Esophagus muscularis mucosa (tissue), 4 donors: ENCODE data around the gene SYNE1. TPM values are rescaled to one million over a fixed set of nuclear protein-coding genes. Genes with fewer than 3 reads are reported as not detected.
"Not testable (repeated sequence)": the region's sequence is repeated elsewhere in the genome, so short reads cannot be mapped to it uniquely, and the experiment has no call there.

Source experiments
- DNase-seq: peaks from one replicate; pipeline ENCODE4 v3.0.0-alpha.2; 2017; ENCODE audit errors: extremely low spot score
- H3K27ac ChIP-seq, 4 donors: fragments of 200-600 bp; sonication (generic); replicated peaks in 1 of 4; 1 replicate in 3 of 4; 2 replicates in 1 of 4; pipeline ENCODE4 v1.5.1; 2016 to 2019; ENCODE audit warnings: mild to moderate bottlenecking in 1 of 4
- H3K27me3 ChIP-seq, 4 donors: fragments of 200-600 bp; sonication (generic); one replicate each; pipeline versions ENCODE4 v1.5.1 to v1.6.0; 2016 to 2019
- H3K36me3 ChIP-seq, 4 donors: fragments of 200-600 bp; sonication (generic); one replicate each; pipeline ENCODE4 v1.5.1; 2016 to 2019
- H3K4me1 ChIP-seq, 4 donors: fragments of 200-600 bp; sonication (generic); one replicate each; pipeline ENCODE4 v1.5.1; 2016 to 2019
- H3K4me3 ChIP-seq, 4 donors: fragments of 200-600 bp; sonication (generic); 1 replicate in 2 of 4; 2 replicates in 2 of 4; pipeline ENCODE4 v1.5.1; 2016 to 2019; ENCODE audit warnings: mild to moderate bottlenecking in 4 of 4, moderate library complexity in 1 of 4
- H3K9me3 ChIP-seq, 4 donors: fragments of 200-600 bp; sonication (generic); 1 replicate in 3 of 4; 2 replicates in 1 of 4; pipeline ENCODE4 v1.5.1; 2016 to 2019
- EP300 ChIP-seq: sonication (generic); formaldehyde crosslinking; IDR thresholded peaks from one replicate; pipeline ENCODE4 v1.6.1; 2017; ENCODE audit warnings: antibody characterized with exemption
- POLR2A ChIP-seq: fragments of 450-650 bp; IDR thresholded peaks from one replicate; pipeline ENCODE4 v1.6.1; 2017; ENCODE audit warnings: antibody characterized with exemption, moderate library complexity, mild to moderate bottlenecking, low read depth
- POLR2AphosphoS5 ChIP-seq, 2 donors: sonication (generic); formaldehyde crosslinking; IDR thresholded peaks; one replicate each; pipeline ENCODE4 v1.6.1; 2017; ENCODE audit warnings: antibody characterized with exemption in 2 of 2
- WGBS: methylation state at CpG from one replicate; pipeline ENCODE4 v1.1.5; 2018; 5-methylcytosine and 5-hydroxymethylcytosine counted together
- intact Hi-C: fragments of 100-400 bp; cut with DNase I; formaldehyde crosslinking; loops from one replicate; pipeline ENCODE4 v1.15.1; 2023
- total RNA-seq, 4 donors: library from RNA; depleted of rRNA; stranded (reverse); fragments of >200 nt; gene quantifications; one replicate each; pipeline versions ENCODE4 v1.1.0 to v1.2.1, GENCODE V29; 2016
- TF ChIP-seq, protein P1 (sequence below), 3 experiments: fragments of 200-600 bp in 2 of 3; fragments of 450-650 bp in 1 of 3; sonication (generic) in 2 of 3; IDR thresholded peaks; one replicate each; pipeline ENCODE4 v1.5.1; 2017 to 2019; ENCODE audit warnings: antibody characterized with exemption in 3 of 3, mild to moderate bottlenecking in 2 of 3, moderate library complexity in 1 of 3

SYNE1 gene
- total RNA-seq, 4 donors from 2014 or later: 151 to 196 (median 170) TPM

DNA sequence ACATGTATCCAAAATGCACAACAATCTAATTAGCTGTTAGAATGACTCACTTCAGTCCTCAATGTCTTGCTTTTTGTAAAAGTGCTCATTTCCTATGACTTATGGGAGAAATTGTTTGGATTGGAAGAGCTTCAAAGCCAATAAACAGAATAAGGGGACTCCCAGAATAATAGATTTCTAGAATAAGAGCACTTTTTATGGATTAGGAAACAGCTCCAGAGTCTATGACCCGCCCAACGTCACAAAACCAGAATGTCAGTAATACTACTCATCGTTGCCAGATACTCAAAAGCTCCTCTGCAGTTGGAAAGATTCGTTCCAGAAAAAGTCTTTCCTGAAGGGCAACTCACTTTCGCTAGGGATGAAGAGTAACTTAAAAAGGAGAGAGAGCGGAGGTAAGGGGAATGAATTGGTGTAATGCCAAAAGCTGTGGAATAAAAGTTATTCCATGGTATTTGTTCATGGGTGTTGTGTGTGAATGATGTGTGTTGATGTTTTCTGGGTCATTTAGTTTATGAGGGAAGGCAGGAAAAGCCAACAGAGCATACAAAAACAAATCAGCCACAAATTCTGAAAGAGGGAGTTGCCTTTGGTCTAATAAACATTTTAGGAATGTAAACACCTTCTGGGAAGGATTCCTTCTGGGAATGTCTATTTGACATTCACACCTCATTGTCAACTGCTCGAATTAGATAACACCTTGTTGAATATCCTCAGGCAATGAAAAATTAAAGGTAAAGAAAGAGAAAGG lies 64.6 kb downstream of the SYNE1 start:
- 61% methylated on average over 7 of the region's 7 CpGs for WGBS
- TF ChIP-seq, protein P1, sequence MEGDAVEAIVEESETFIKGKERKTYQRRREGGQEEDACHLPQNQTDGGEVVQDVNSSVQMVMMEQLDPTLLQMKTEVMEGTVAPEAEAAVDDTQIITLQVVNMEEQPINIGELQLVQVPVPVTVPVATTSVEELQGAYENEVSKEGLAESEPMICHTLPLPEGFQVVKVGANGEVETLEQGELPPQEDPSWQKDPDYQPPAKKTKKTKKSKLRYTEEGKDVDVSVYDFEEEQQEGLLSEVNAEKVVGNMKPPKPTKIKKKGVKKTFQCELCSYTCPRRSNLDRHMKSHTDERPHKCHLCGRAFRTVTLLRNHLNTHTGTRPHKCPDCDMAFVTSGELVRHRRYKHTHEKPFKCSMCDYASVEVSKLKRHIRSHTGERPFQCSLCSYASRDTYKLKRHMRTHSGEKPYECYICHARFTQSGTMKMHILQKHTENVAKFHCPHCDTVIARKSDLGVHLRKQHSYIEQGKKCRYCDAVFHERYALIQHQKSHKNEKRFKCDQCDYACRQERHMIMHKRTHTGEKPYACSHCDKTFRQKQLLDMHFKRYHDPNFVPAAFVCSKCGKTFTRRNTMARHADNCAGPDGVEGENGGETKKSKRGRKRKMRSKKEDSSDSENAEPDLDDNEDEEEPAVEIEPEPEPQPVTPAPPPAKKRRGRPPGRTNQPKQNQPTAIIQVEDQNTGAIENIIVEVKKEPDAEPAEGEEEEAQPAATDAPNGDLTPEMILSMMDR (IDR thresholded peaks at IDR 0.05): no peak
- TF ChIP-seq EP300 (no peak), POLR2A (no peak), POLR2AphosphoS5 (IDR thresholded peaks at IDR 0.05) (no peak)
- H3K27ac ChIP-seq: peak overlapping the region; percentile 17 to 41 (median 35)
- no peaks in the 10 kb centered on the region for H3K36me3 ChIP-seq
- no peak overlapping the region for H3K4me3 ChIP-seq
- no peaks in the 10 kb centered on the region for H3K9me3 ChIP-seq
- H3K4me1 ChIP-seq: peaks cover 11 to 27% (median 22%) of the 10 kb centered on the region in 4 donors
- no peaks in the 10 kb centered on the region for H3K27me3 ChIP-seq
- DNase-seq: no peak
- intact Hi-C loops: no loop called here

DNA sequence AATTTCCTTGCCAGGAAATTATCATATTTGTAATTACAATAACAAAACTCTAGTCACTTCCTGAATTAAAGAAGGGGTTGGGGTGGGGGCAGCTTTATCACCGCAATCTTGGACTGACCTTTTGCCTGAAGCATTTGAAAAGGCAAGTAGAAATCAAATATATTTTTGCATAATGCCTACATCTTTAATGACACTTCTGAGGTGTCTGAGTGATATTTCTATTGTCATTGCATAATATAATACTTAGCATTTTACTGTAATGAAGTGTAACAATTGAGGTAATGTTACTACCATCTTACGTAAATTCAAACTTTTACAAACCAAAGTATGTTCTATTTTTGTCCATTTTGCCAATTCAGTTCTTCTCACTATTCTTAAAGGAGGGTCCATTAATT lies 65.2 kb downstream of the SYNE1 start:
- Histone ChIP-seq H3K27ac (peak overlapping the region; percentile 17 to 41 (median 35)), H3K36me3 (no peaks in the 10 kb centered on the region), H3K9me3 (no peaks in the 10 kb centered on the region), H3K27me3 (no peaks in the 10 kb centered on the region), H3K4me1 (peaks cover 11 to 27% (median 22%) of the 10 kb centered on the region in 4 donors), H3K4me3 (no peak overlapping the region)
- DNase-seq: no peak
- WGBS: 80% methylated on average over 2 of the region's 2 CpGs
- TF ChIP-seq, protein P1 (IDR thresholded peaks at IDR 0.05): no peak
- TF ChIP-seq POLR2A (no peak), POLR2AphosphoS5 (IDR thresholded peaks at IDR 0.05) (no peak), EP300 (no peak)
- intact Hi-C loops: no loop called here

DNA sequence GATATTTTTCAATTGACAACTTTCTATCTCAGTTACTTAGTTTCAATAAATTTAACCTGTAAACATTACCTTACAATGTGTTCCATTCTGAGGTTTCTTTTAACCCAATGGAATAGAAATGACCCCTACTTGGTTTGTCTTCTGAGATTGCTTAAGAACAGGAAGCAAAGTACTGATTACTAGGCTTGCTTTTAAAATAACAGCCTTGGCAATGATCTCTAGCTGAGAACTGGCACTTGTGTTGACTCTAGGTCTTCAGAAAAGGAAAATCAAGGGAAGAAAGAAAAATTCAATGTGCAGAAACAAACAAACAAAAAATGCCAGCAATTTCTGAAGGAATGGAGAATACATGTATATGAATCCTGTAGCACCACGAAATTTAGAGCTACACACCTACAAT lies 66.1 kb downstream of the SYNE1 start:
- Histone ChIP-seq H3K27me3 (no peaks in the 10 kb centered on the region), H3K4me3 (no peak overlapping the region), H3K36me3 (no peaks in the 10 kb centered on the region), H3K9me3 (no peaks in the 10 kb centered on the region), H3K4me1 (peaks cover 6 to 23% (median 19%) of the 10 kb centered on the region in 4 donors), H3K27ac (no peak overlapping the region)
- TF ChIP-seq EP300: no peak
- TF ChIP-seq, protein P1 (IDR thresholded peaks at IDR 0.05): no peak
- TF ChIP-seq POLR2A: no peak
- TF ChIP-seq POLR2AphosphoS5 (IDR thresholded peaks at IDR 0.05): no peak
- no peak for DNase-seq
- 82% methylated on average over 1 of the region's 1 CpG for WGBS
- intact Hi-C loops: no loop called here

DNA sequence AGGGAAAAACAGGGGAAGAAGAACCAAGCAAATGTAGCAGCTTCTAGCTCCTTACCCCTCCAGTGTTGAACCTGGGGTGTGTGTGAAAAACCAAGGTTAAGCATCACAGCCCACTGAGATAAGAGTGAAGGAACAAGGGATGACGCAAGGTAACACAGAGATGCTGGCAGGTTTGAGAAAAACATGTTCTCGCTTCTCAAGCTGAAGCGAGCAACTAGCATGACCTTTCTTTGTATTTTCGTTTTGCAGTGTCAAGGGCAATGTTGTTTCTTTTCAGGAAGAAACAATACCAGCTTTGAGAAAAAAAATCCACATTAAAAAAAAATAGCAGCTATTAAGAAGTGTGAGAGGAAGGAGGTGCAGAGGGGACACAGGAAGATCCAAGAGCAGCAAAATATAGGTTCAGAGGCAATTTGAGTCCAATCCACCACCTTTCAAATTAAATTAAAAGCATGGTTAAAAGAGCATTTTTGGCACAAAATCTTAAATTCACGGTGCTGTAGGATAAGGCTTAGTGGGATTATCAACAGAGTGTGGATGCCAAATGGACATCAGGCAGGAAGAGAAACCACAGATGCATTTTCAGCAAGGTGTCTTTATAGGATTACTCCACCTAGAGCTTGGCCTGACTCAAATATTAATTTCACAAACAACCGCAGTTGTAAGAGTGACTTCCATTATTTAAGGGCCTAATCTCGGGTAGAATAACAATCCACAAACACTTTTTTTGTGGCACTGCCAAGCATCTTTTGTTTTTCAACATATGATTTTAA lies 70.9 kb downstream of the SYNE1 start:
- Histone ChIP-seq H3K27ac (no peak overlapping the region), H3K9me3 (no peaks in the 10 kb centered on the region), H3K4me3 (no peak overlapping the region), H3K36me3 (no peaks in the 10 kb centered on the region), H3K27me3 (no peaks in the 10 kb centered on the region), H3K4me1 (peaks cover 0 to 6% (median 3%) of the 10 kb centered on the region in 4 donors)
- intact Hi-C loops: no loop called here
- 54% methylated on average over 7 of the region's 7 CpGs for WGBS
- DNase-seq: no peak
- no peak for TF ChIP-seq POLR2AphosphoS5 (IDR thresholded peaks at IDR 0.05)

DNA sequence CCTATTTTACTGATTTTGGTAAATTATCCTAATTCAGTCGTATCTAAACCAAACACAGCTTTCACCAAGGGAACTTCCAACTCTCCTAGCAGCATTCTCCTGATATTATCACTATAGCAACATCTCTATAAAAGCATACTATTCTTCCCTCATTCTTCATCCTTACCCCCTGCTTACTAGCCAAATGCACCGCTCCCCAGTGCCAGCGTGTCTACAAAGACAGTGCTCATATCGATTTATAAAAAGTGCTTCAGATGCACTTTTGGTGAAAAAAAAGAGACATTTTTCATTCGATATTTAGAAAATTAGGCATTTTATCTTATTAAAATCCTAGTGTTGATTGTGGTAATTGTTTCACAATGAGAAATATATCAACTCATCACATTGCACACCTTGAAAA lies 74.0 kb downstream of the SYNE1 start:
- Histone ChIP-seq H3K4me1 (peaks cover 0 to 6% (median 3%) of the 10 kb centered on the region in 4 donors), H3K27ac (no peak overlapping the region), H3K9me3 (peaks cover 0 to 1% (median 0%) of the 10 kb centered on the region in 4 donors), H3K27me3 (no peaks in the 10 kb centered on the region), H3K4me3 (no peak overlapping the region), H3K36me3 (no peaks in the 10 kb centered on the region)
- TF ChIP-seq POLR2A (no peak), POLR2AphosphoS5 (IDR thresholded peaks at IDR 0.05) (no peak), EP300 (no peak)
- TF ChIP-seq, protein P1 (IDR thresholded peaks at IDR 0.05): no peak
- DNase-seq: no peak
- 88% methylated on average over 5 of the region's 5 CpGs for WGBS
- intact Hi-C loops: no loop called here

DNA sequence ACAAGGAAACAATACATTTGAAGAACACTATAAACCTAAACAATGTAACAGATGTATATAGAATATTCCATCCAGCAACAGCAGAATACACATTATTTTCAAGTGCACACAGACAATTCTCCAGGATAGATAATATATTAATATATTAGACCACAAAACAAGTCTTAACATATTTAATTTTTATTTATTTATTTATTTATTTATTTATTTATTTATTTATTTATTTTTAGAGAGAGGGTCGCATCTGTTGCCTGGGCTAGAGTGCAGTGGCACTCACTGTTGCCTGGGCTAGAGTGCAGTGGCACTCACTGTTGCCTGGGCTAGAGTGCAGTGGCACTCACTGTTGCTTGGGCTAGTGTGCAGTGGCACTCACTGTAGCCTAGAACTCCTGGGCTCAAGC lies 78.4 kb downstream of the SYNE1 start:
- H3K27me3 ChIP-seq, H3K4me1 ChIP-seq, H3K27ac ChIP-seq, DNase-seq, intact Hi-C loops, H3K36me3 ChIP-seq, H3K4me3 ChIP-seq: not testable (repeated sequence)
- peaks cover 0 to 15% (median 0%) of the 10 kb centered on the region in 4 donors for H3K9me3 ChIP-seq
- WGBS: 95% methylated on average over 1 of the region's 1 CpG
